GM23338 (cell line): ENCODE results near the gene OOEP. TPM values are rescaled to one million over a fixed set of nuclear protein-coding genes. Genes with fewer than 3 reads are reported as not detected.
A peak's percentile ranks its signal among the peaks of the same experiment; 100 is the strongest.

Source experiments
- ATAC-seq: fragments of 200-7000 bp; cut with Tn5 transposase; 3 replicates; pipeline ENCODE4 v1.9.1; 2020
- DNase-seq: peaks from one replicate; pipeline ENCODE4 v3.0.0-alpha.2; 2015; ENCODE audit warnings: low spot score
- H2AFZ ChIP-seq: fragments of 200-600 bp; sonication (generic); 2 replicates; pipeline ENCODE4 v1.8.0; 2016; ENCODE audit warnings: antibody characterized with exemption, mild to moderate bottlenecking, moderate library complexity
- H3F3A ChIP-seq: fragments of 200-600 bp; sonication (generic); replicated peaks from 2 replicates; pipeline ENCODE4 v1.8.0; 2017; ENCODE audit warnings: antibody characterized with exemption, mixed run types, low read depth
- H3K27ac ChIP-seq: fragments of 200-600 bp; sonication (generic); 2 replicates; pipeline ENCODE4 v1.6.1; 2016; ENCODE audit warnings: low read depth
- H3K27me3 ChIP-seq: fragments of 200-600 bp; sonication (generic); 2 replicates; pipeline ENCODE4 v1.8.0; 2016; ENCODE audit warnings: mild to moderate bottlenecking, mixed run types, moderate library complexity; ENCODE audit not compliant: insufficient read depth
- H3K36me3 ChIP-seq: fragments of 200-600 bp; sonication (generic); 2 replicates; pipeline ENCODE4 v1.8.0; 2016; ENCODE audit warnings: mild to moderate bottlenecking; ENCODE audit not compliant: insufficient read depth
- H3K4me1 ChIP-seq: fragments of 200-600 bp; sonication (generic); 2 replicates; pipeline ENCODE4 v1.8.0; 2016; ENCODE audit warnings: mild to moderate bottlenecking, moderate library complexity; ENCODE audit not compliant: insufficient read depth
- H3K4me2 ChIP-seq: fragments of 200-600 bp; sonication (generic); 2 replicates; pipeline ENCODE4 v1.7.1; 2017; ENCODE audit warnings: mixed run types
- H3K4me3 ChIP-seq: fragments of 200-600 bp; sonication (generic); 2 replicates; pipeline ENCODE4 v1.6.1; 2016; ENCODE audit warnings: mixed run types
- H3K79me2 ChIP-seq: fragments of 200-600 bp; sonication (generic); replicated peaks from 2 replicates; pipeline ENCODE4 v1.8.0; 2017; ENCODE audit warnings: mild to moderate bottlenecking; ENCODE audit not compliant: insufficient read depth
- H3K9me2 ChIP-seq: fragments of 200-600 bp; sonication (generic); 2 replicates; pipeline ENCODE4 v1.8.0; 2017; ENCODE audit not compliant: insufficient read depth
- H4K20me1 ChIP-seq: fragments of 200-600 bp; sonication (generic); replicated peaks from 2 replicates; pipeline ENCODE4 v1.8.0; 2017; ENCODE audit warnings: mild to moderate bottlenecking; ENCODE audit not compliant: insufficient read depth
- H3K27ac Mint-ChIP-seq: 2 replicates; pipeline ENCODE4 v1.8.0; 2020; ENCODE audit warnings: inconsistent platforms, mild to moderate bottlenecking, moderate library complexity, mixed read lengths
- H3K27me3 Mint-ChIP-seq: 3 replicates; pipeline ENCODE4 v1.8.0; 2022; ENCODE audit warnings: low read depth, mild to moderate bottlenecking, moderate library complexity, mixed read lengths, inconsistent platforms; ENCODE audit not compliant: insufficient read depth, poor library complexity
- H3K36me3 Mint-ChIP-seq: 3 replicates; pipeline ENCODE4 v1.8.0; 2021; ENCODE audit warnings: low read depth, mild to moderate bottlenecking, inconsistent platforms, moderate library complexity, mixed read lengths
- H3K4me1 Mint-ChIP-seq: 3 replicates; pipeline ENCODE4 v1.8.0; 2020; ENCODE audit warnings: mild to moderate bottlenecking, inconsistent platforms, mixed read lengths
- H3K4me3 Mint-ChIP-seq: 3 replicates; pipeline ENCODE4 v1.8.0; 2021; ENCODE audit warnings: moderate library complexity, mild to moderate bottlenecking, inconsistent platforms, mixed read lengths
- H3K9me3 Mint-ChIP-seq: 3 replicates; pipeline ENCODE4 v1.8.0; 2020; ENCODE audit warnings: moderate library complexity, mild to moderate bottlenecking, inconsistent platforms, mixed read lengths
- CREB1 ChIP-seq: fragments of 250-450 bp; sonication (Bioruptor Pico); IDR thresholded peaks from 2 replicates; pipeline ENCODE4 v1.5.0; 2020; ENCODE audit warnings: low read depth, mild to moderate bottlenecking, moderate library complexity
- CTCF ChIP-seq, 2 experiments: fragments of 200-600 bp in 1 of 2; sonication (generic) in 1 of 2; conservative IDR thresholded peaks; 2 replicates each; pipeline versions ENCODE4 v1.5.1 to v1.6.1; 2016 to 2017; ENCODE audit warnings: antibody characterized with exemption in 2 of 2, low read depth in 2 of 2, mild to moderate bottlenecking in 2 of 2, moderate library complexity in 1 of 2
- ETS1 ChIP-seq: IDR thresholded peaks from 2 replicates; pipeline ENCODE4 v1.6.1; 2016; ENCODE audit warnings: antibody characterized with exemption
- EZH2 ChIP-seq: fragments of 200-600 bp; sonication (generic); IDR thresholded peaks from one replicate; pipeline ENCODE4 v1.8.0; 2017; ENCODE audit warnings: antibody characterized with exemption, mild to moderate bottlenecking, low read depth; ENCODE audit not compliant: unreplicated experiment
- EZH2phosphoT487 ChIP-seq: fragments of 200-600 bp; sonication (generic); IDR thresholded peaks from one replicate; pipeline ENCODE4 v1.8.1; 2018; ENCODE audit warnings: antibody characterized with exemption; ENCODE audit not compliant: unreplicated experiment
- JUNB ChIP-seq: IDR thresholded peaks from one replicate; pipeline ENCODE4 v1.6.1; 2016; ENCODE audit warnings: antibody characterized with exemption; ENCODE audit not compliant: unreplicated experiment
- NANOG ChIP-seq: IDR thresholded peaks from 2 replicates; pipeline ENCODE4 v1.6.1; 2016; ENCODE audit warnings: antibody characterized with exemption, borderline replicate concordance
- POLR2AphosphoS5 ChIP-seq: IDR thresholded peaks from 2 replicates; pipeline ENCODE4 v1.6.1; 2016; ENCODE audit warnings: antibody characterized with exemption, low read depth
- STAT1 ChIP-seq: IDR thresholded peaks from one replicate; pipeline ENCODE4 v1.6.1; 2016; ENCODE audit warnings: antibody characterized with exemption; ENCODE audit not compliant: unreplicated experiment
- ZNF114 ChIP-seq: fragments of 250-450 bp; sonication (Bioruptor Pico); IDR thresholded peaks from 2 replicates; pipeline ENCODE4 v1.5.0; 2020; ENCODE audit warnings: mild to moderate bottlenecking, moderate library complexity
- polyA plus RNA-seq: library from polyadenylated mRNA; unstranded; fragments of >200 nt; fragmentation: Nextera tagmentation; extraction: Ambion mirVana; gene quantifications from 2 replicates; pipeline ENCODE4 v1.2.1, GENCODE V29; 2016
- total RNA-seq: library from RNA; depleted of rRNA; stranded (reverse); fragments of >200 nt; shearing (Covaris generic); gene quantifications from 2 replicates; pipeline ENCODE4 v1.2.3, GENCODE V29; 2014
- TF ChIP-seq, protein P1 (sequence below): fragments of 250-450 bp; sonication (Bioruptor Pico); IDR thresholded peaks from 2 replicates; pipeline ENCODE4 v1.5.0; 2020; ENCODE audit warnings: mild to moderate bottlenecking, moderate library complexity

The OOEP gene
- total and polyA plus RNA-seq, 2 experiments from 2014 or later = 0.73 TPM; not detected in 1

DNA sequence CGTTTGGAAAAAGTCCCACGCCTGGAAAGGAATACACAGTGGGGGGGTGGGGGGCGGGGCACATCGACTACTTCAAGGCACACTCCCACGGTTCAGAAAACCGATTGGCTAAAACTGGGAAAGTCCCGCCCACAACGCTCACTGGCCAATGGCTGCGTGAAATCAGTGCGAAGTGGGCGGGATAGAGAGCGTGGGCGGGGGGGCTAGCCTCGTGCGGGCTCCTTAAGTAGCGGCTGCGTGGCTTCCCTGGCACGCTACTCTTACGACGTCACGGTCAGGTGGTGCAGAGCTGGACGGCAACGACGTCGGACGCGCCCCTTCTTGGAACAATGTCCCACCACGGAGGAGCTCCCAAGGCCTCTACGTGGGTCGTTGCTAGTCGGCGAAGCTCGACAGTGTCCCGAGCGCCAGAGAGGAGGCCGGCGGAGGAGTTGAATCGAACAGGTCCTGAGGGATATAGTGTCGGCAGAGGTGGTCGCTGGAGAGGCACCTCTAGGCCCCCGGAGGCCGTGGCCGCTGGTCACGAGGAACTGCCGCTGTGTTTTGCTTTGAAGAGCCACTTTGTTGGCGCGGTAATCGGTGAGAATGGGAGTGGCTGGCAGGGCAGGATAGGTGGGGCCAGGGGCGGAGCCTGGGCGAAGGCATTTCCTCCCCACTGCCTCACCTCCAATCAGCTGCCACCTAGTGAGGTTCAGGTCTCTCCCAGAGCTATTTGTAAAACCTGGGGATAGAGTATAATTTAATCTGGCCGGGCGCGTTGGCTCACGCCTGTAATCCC, 25.1 kb upstream of the OOEP start, which contains the start of gene DDX43:
Gene DDX43 (plus strand): TSS at position 252 of the 778 bp plus-strand sequence. CDS start 78 bp downstream, at position 330.
- peak; percentile 72 for ATAC-seq

GRCh38 chr6:73393278-73393677, 23.6 kb upstream of the OOEP start:
- Mint-ChIP-seq H3K27me3 (peaks cover 2% of the 10 kb centered on the region), H3K4me3 (no peak overlapping the region), H3K27ac (no peak overlapping the region), H3K9me3 (peaks cover under 1% of the 10 kb centered on the region; the same call in 1 of the 3 replicates), H3K36me3 (peaks cover under 1% of the 10 kb centered on the region; the same call in 1 of the 3 replicates), H3K4me1 (peaks cover 10% of the 10 kb centered on the region; the same call in 2 of the 3 replicates)
- ATAC-seq (no peak), DNase-seq (no peak)
- H3K36me3 ChIP-seq = no peaks in the 10 kb centered on the region
- H3K27ac ChIP-seq = no peak overlapping the region
- H4K20me1 ChIP-seq = no peaks in the 10 kb centered on the region
- H3K4me2 ChIP-seq = no peak overlapping the region
- peaks cover 8% of the 10 kb centered on the region for H3K4me1 ChIP-seq
- no peak overlapping the region for H3K4me3 ChIP-seq
- H3K9me2 ChIP-seq = no peaks in the 10 kb centered on the region
- H3F3A ChIP-seq = 0 out of 2 replicates have a peak, but pooled peaks cover 9% of the 10 kb centered on the region
- no peaks in the 10 kb centered on the region for H3K79me2 ChIP-seq
- H2AFZ ChIP-seq = no peak overlapping the region
- H3K27me3 ChIP-seq = peaks cover 4% of the 10 kb centered on the region; the same call in 1 of the 2 replicates
- no peak for TF ChIP-seq POLR2AphosphoS5
- TF ChIP-seq ETS1 = no peak
- TF ChIP-seq, protein P1, sequence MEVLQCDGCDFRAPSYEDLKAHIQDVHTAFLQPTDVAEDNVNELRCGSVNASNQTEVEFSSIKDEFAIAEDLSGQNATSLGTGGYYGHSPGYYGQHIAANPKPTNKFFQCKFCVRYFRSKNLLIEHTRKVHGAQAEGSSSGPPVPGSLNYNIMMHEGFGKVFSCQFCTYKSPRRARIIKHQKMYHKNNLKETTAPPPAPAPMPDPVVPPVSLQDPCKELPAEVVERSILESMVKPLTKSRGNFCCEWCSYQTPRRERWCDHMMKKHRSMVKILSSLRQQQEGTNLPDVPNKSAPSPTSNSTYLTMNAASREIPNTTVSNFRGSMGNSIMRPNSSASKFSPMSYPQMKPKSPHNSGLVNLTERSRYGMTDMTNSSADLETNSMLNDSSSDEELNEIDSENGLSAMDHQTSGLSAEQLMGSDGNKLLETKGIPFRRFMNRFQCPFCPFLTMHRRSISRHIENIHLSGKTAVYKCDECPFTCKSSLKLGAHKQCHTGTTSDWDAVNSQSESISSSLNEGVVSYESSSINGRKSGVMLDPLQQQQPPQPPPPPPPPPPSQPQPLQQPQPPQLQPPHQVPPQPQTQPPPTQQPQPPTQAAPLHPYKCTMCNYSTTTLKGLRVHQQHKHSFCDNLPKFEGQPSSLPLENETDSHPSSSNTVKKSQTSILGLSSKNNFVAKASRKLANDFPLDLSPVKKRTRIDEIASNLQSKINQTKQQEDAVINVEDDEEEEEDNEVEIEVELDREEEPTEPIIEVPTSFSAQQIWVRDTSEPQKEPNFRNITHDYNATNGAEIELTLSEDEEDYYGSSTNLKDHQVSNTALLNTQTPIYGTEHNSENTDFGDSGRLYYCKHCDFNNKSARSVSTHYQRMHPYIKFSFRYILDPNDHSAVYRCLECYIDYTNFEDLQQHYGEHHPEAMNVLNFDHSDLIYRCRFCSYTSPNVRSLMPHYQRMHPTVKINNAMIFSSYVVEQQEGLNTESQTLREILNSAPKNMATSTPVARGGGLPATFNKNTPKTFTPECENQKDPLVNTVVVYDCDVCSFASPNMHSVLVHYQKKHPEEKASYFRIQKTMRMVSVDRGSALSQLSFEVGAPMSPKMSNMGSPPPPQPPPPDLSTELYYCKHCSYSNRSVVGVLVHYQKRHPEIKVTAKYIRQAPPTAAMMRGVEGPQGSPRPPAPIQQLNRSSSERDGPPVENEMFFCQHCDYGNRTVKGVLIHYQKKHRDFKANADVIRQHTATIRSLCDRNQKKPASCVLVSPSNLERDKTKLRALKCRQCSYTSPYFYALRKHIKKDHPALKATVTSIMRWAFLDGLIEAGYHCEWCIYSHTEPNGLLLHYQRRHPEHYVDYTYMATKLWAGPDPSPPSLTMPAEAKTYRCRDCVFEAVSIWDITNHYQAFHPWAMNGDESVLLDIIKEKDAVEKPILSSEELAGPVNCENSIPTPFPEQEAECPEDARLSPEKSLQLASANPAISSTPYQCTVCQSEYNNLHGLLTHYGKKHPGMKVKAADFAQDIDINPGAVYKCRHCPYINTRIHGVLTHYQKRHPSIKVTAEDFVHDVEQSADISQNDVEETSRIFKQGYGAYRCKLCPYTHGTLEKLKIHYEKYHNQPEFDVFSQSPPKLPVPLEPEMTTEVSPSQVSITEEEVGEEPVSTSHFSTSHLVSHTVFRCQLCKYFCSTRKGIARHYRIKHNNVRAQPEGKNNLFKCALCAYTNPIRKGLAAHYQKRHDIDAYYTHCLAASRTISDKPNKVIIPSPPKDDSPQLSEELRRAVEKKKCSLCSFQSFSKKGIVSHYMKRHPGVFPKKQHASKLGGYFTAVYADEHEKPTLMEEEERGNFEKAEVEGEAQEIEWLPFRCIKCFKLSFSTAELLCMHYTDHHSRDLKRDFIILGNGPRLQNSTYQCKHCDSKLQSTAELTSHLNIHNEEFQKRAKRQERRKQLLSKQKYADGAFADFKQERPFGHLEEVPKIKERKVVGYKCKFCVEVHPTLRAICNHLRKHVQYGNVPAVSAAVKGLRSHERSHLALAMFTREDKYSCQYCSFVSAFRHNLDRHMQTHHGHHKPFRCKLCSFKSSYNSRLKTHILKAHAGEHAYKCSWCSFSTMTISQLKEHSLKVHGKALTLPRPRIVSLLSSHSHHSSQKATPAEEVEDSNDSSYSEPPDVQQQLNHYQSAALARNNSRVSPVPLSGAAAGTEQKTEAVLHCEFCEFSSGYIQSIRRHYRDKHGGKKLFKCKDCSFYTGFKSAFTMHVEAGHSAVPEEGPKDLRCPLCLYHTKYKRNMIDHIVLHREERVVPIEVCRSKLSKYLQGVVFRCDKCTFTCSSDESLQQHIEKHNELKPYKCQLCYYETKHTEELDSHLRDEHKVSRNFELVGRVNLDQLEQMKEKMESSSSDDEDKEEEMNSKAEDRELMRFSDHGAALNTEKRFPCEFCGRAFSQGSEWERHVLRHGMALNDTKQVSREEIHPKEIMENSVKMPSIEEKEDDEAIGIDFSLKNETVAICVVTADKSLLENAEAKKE (CRISPR knock-in tag) = no peak
- no peak for TF ChIP-seq JUNB
- no peak for TF ChIP-seq ZNF114 (CRISPR knock-in tag)
- no peak for TF ChIP-seq CTCF (conservative IDR thresholded peaks at IDR 0.05; ENCODE audit: low read depth in 2 of 2)
- no peak for TF ChIP-seq EZH2
- TF ChIP-seq STAT1 = no peak
- no peak for TF ChIP-seq CREB1 (CRISPR knock-in tag)
- no peak for TF ChIP-seq NANOG

More for the DNA sequence above, 25.1 kb upstream of the OOEP start, which contains the start of gene DDX43:
- Histone ChIP-seq H3K36me3 (no peaks in the 10 kb centered on the region), H3K4me3 (no peak within 1 kb of the TSS), H3K27ac (no peak within 1 kb of the TSS), H3K27me3 (peaks cover 4% of the 10 kb centered on the region; the same call in 1 of the 2 replicates), H3K9me2 (no peaks in the 10 kb centered on the region), H2AFZ (no peak within 1 kb of the TSS; the same call in none of the 2 replicates), H3F3A (0 out of 2 replicates have a peak, but pooled peaks cover 9% of the 10 kb centered on the region), H3K4me2 (no peak within 1 kb of the TSS), H3K4me1 (peaks cover 11% of the 10 kb centered on the region), H4K20me1 (no peaks in the 10 kb centered on the region), H3K79me2 (no peaks in the 10 kb centered on the region)
- TF ChIP-seq EZH2phosphoT487 = no peak
- no peak for TF ChIP-seq STAT1
- H3K9me3 Mint-ChIP-seq = peaks cover 2% of the 10 kb centered on the region; the same call in 1 of the 3 replicates
- H3K4me3 Mint-ChIP-seq = no peak within 1 kb of the TSS
- H3K36me3 Mint-ChIP-seq = peaks cover 4% of the 10 kb centered on the region; the same call in 1 of the 3 replicates
- no peak within 1 kb of the TSS for H3K27ac Mint-ChIP-seq
- H3K4me1 Mint-ChIP-seq = peaks cover 9% of the 10 kb centered on the region; the same call in 2 of the 3 replicates
- peak; percentile 77 for DNase-seq
- peaks cover 4% of the 10 kb centered on the region for H3K27me3 Mint-ChIP-seq
